Measurements from ENCODE around the gene FECH.

DNA sequence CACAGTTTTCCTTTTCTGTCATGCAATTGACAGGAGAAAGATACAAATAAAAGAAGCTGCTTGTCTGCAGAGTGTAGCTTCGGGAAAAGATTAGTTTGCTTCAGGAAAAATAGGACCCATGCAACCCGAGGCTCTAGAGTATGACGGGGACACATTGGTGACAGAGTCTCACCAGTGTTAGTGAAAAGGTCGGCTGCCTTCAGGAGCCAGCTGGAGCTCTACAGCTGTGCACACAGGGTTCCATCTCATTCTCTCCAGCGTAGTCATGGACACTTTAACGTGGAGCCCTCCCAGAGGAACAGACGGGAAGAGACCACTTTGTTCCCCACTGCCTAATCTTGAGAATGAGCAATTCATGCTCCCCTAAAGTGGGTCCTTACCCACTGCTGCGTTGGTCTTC, 42.9 kb downstream of the FECH start:
- TF ChIP-seq, protein P1, sequence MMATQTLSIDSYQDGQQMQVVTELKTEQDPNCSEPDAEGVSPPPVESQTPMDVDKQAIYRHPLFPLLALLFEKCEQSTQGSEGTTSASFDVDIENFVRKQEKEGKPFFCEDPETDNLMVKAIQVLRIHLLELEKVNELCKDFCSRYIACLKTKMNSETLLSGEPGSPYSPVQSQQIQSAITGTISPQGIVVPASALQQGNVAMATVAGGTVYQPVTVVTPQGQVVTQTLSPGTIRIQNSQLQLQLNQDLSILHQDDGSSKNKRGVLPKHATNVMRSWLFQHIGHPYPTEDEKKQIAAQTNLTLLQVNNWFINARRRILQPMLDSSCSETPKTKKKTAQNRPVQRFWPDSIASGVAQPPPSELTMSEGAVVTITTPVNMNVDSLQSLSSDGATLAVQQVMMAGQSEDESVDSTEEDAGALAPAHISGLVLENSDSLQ (IDR thresholded peaks at IDR 0.05): no peak
- TF ChIP-seq TARDBP (IDR thresholded peaks at IDR 0.05) (no peak), L3MBTL2 (conservative IDR thresholded peaks at IDR 0.05) (no peak), CTBP1 (IDR thresholded peaks at IDR 0.05; ENCODE audit: borderline replicate concordance) (no peak), ZNF384 (IDR thresholded peaks at IDR 0.05) (no peak), LEF1 (IDR thresholded peaks at IDR 0.05; ENCODE audit: borderline replicate concordance) (no peak), FOXA1 (IDR thresholded peaks at IDR 0.05) (no peak), ARNT (IDR thresholded peaks at IDR 0.05) (no peak), FOXM1 (IDR thresholded peaks at IDR 0.05; ENCODE audit: borderline replicate concordance) (no peak), SP1 (IDR thresholded peaks at IDR 0.05) (no peak), NFRKB (IDR thresholded peaks at IDR 0.05) (no peak), SUZ12 (IDR thresholded peaks at IDR 0.05) (no peak), FOXK2 (IDR thresholded peaks at IDR 0.05) (no peak), ELF4 (IDR thresholded peaks at IDR 0.05) (no peak)
